HG02623 (cell line): Measurements from ENCODE around the gene AUTS2.

Experiments used
- ATAC-seq: cut with Tn5 transposase; IDR thresholded peaks from one replicate; pipeline ENCODE4 v1.9.1; 2021; ENCODE audit warnings: moderate library complexity; ENCODE audit not compliant: unreplicated experiment

Gene AUTS2

DNA sequence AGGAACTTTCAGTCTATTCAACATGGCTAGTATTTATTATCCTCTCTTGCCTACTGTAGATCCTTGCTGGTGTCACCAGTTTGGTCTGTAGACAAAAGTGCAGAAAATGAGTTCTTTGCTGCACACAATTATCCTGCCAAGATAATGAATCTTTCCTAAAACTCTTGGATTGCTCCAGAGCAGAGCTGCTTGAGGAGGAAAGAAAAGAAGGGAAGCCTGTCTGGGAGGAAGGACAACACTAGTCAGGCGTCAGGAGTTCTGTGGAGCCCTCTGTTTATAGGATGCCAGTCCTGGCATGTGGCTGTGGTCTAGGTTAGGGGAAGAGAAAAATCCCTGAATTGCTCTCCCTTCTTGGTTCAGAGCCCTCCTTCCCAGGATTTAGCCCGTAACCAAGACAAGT lies 1103.7 kb downstream of the AUTS2 start:
- no peak for ATAC-seq

DNA sequence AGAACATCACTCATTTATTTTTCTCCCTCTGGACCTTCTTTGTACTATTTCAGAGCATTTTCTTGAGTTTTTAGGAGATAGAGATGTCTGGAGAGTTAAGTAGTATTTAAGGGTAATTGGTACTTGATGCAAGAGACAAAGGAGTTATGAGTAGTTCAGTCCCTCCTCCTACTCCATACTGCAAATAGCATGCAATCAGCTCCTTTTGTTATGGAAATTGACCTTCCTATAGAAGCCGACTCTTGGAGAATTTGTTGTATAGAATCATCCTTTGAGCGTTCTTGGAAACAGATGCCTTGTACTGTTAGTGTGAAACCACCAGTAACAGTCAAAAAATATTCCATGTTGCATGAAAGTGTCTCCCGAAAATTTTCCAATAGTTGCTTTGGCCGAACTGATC lies 1105.5 kb downstream of the AUTS2 start:
- no peak for ATAC-seq

DNA sequence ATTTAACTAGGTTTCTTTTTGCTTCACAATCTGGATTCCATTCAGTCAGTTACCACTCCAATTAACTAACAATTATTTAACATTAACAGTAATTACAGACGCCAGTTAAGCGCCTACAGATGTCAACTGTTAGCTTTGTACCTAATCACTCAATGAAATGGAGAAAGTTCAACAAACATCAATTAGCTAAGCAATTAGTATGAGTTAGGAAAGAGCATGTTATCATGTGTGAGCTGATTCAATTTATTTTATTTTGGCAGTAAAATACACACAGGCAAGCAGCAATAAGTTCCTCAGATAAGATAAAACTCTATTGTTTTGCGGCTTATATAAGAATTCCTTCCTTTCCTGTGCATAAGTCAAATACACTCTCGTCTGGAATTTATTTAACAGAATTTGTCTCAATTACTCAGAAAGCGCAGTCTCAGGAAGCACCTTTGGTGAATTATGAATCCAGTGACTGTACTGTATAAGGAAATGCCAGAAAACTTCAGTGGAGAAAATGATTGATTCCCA lies 1106.6 kb downstream of the AUTS2 start:
- no peak for ATAC-seq

DNA sequence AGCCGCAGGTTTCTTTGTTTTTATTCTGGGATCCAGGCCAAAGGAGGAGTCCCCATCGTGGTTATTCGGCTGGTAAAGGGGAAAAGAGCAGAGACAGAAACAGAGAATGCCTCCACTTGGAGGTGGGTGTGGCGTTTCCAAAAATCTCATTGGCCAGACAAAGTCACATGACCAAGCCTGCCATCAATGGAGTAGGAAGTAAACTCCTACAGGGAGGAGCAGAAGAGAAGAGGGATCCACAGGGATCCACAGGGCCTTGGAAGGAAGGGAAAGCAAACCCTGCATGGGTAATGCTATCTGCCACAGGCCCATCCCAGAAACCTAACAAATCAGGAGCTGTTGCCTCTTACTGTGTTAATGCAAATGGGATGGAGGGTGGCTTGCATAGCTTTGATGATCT lies 1107.9 kb downstream of the AUTS2 start:
- no peak for ATAC-seq

DNA sequence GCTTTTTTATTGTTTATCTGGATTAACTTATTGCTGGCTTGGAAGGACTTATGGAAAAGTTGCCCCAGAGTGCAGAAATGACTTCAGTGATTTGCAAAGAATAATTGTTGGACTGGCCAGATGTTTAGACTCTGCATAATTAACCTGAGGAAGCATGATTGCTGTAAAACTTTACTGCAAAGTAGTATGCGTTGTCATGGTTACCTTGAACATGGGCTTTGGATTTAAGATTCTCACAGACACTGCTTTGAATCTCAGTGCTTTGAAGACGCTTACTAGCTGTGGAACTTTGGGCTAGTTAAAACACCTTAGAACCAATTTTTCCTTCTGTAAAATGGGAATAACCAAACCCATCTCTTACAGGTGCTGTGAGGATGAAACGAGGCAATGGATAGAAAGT lies 1108.4 kb downstream of the AUTS2 start:
- no peak for ATAC-seq

DNA sequence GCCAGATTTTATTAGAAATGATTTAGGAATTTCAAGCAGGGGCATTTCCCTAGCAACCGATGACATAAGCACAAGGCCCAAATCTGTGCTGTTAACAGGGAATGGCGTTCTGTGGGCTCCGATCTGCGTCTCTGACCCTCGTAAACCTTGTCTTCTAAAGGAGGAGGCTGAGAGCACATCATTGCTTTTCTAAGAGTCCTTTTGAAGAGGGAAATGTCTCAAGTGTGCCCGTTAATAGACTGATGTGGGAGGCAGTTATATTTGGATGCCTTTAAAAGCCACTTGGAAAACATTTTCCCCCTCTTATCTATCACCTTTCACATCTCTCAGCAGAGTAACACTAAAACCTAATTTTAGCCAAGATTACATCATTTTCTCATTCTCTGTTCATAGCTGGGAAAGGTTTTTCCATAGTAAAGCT lies 1109.6 kb downstream of the AUTS2 start:
- ATAC-seq: no peak

DNA sequence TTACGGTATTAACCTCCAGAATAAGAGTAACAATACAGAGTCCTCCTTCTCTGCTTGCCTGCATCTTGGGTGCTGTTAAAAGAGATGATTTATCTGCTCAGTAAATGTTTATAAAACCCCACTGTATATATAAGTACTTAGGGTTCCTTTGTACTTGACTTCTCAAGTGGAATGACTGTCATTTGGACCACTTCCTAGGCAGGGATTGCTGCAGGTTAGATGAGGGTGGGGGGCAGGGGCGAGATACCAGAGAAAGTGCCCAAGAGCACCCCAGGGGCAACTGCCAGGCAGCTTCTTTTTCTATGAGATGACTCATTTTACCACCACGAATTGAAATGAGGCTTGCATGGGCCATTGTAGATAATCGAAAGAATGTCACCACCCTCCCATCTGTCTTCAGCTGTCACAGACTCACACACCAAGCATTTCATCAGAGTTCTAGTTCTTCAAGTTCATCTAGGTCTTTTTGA lies 1111.8 kb downstream of the AUTS2 start:
- ATAC-seq: no peak

DNA sequence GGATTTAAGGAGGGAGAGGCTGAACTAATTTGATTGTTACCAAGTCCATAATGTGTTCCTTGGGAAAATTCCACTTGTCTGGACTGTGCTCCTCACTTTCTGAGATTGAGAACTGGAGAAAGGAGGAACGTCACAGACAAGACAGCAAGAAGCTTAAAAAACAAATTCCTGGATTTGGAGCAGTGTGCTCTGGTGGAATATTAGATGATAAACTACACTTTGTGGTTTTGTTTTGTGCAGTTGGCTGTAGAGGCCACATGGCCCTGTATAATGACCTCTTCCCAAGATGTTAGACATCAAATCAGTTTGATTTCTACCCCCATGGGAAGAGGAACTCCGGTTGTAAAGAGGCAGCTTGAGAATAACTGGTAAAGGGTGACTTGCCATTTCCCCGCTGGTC lies 1112.4 kb downstream of the AUTS2 start:
- ATAC-seq: no peak

DNA sequence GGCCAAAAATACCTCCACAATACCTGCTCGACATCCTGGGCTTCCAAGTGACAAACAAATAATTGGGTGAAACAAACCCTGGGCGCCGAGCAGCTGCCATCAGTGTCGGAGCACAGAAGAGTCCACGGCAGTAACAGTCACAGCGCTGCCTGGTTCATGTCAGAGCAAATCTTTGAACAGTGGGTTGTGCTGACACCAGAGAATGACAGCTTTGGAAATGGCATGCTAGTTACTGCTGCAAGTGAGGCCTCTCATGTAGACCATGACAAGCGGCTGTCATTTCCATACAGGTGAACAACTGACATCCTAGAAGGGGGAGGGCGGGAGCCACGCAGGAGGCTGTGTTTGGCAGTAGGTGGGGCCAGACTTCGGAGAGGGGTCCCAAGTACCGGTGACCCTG lies 1113.2 kb downstream of the AUTS2 start:
- ATAC-seq: no peak

DNA sequence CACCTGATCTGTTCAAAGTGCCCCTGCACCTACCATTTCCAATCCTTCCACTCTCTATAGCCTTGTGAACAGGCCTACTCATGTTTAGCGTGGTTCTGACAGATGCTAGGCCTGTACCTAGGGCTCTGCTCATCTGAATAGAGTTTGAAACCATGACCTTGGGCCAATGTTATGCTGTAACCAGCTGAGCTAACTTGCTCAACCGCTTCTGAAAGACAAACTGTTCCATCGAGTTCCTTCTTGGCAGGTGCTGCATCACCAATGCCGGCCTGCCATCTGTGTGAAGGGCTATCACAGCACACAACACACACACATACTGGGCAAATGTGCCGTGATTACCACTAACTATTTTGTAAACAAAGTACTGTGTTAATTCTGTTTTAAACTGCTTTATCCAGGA lies 1114.7 kb downstream of the AUTS2 start:
- no peak for ATAC-seq

DNA sequence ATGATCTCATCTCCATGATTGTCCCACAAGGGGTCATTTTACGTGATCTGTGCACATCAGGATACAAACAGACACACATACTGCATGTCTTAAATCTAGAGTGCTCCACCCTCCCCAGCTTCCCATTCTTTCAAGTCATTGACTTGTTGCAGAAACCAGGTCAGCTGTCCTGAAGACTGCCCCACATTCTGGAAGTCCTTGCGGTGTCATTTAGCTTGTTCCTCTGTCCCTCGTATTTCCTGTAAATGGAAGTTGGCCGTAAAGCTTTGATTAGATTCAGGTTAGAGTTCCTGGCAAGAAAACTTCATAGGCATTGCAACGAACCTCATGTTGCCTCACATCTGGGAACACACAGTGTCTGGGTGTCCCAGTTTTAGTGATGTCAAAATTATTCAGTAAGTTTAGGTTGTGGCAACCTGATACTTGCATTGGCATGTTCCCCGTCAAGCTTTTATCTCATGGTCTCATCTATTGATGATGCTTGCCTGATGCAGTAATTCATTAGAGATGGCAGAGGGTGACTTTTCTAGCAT lies 1116.3 kb downstream of the AUTS2 start:
- ATAC-seq: no peak

DNA sequence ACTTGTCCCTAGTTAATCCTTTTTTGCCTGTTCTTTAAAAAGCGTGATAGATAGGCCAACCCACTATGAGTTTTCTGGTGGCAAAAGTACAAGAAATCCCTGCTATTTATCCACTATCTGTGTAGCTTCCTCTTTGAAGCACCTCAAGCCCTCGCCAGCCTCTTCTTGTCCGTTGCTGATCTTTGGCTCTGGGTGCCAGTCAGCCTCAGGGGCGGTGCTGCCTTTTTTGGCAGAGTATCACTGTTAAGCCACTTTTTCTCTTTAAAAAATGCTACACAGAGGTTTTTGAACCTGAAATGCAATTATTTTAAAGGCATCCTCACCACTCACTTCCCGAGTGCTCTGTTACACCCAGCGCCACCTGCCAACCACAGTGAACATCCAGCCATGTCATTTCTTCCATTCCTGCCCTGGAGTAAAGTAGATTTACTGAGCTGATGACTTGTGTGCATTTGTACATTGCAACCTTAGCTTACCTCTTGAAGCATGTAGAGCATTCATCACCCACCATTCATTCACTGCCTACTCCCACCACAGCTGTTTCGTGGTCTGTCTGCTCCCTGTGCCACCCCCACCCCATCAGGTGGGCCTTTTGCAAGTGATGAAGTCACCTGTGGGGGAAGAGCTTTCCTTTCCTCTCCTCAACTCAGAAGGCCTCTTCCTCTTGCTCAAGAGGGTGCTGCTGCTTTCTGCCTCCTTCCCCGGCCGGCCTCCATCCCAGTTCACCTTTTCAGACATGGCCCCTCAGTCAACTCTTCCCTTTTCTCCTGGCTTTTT lies 1119.5 kb downstream of the AUTS2 start:
- no peak for ATAC-seq

DNA sequence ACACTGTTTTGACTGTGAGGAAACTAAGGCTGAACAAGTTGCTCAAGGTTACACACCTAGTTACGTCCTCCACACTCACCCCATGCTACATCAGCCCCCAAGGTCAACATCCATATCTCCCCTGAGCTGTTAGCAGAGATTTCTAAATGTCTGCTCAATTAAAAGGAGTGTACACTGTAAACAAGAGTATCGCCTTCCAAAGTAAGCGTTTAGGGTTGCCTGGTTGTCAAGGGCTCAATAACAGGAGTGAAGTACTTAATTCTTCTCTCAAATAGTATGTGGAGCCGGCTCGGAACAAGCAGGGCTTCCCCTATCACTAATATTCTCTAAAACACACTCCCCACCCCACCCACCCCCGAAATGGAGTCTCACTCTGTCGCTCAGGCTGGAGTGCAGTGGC lies 1120.8 kb downstream of the AUTS2 start:
- ATAC-seq: no peak

DNA sequence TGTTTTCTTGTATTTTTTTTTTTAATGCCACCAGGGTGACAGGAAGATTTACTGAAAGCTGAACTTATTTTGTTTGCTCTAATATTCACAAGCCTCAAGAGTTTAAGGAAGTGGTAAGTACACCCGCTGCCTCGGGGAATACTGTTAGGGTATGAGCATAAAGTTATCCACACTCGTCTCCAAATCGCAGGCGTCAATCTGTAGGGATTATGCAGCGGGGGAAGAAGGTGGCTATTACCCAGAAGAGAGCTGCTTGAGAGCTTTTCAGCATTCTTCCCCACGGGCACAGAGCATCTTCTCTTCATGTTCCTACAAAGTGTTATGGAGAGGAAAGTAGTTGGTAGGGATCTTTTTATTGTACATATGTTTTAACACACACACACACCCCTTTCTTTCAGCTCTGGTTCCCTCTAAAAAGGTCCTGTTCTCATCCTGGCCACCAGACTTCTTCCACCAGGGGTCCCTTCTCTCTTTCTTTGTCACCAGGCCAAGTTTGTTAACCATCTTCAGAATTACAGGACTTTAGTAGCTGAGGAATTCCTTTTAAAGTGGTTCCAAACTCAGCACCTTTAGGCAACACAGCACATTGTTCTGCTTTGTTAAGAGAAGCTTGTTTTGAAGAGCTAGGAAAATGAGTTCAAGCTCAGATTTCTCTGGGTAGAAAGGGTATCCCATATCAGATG lies 1122.1 kb downstream of the AUTS2 start:
- ATAC-seq: no peak

DNA sequence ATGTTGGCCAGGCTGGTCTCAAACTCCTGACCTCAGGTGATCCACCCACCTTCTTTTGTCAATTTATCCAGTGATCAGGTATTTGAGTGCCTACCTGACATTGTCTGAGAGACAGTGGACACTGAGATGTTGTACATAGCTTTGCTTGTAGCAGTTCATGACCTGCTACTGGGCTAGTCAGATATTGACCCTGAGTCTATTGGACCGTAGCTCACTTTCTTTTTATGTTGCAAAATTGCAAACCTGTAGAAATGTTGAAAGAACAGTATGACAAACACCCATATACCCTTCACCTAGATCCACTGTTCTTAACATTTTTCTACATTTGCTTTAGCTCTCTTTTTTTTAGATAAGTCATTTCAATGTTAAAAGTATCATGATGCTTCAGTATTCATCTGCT lies 1123.2 kb downstream of the AUTS2 start:
- no peak for ATAC-seq

DNA sequence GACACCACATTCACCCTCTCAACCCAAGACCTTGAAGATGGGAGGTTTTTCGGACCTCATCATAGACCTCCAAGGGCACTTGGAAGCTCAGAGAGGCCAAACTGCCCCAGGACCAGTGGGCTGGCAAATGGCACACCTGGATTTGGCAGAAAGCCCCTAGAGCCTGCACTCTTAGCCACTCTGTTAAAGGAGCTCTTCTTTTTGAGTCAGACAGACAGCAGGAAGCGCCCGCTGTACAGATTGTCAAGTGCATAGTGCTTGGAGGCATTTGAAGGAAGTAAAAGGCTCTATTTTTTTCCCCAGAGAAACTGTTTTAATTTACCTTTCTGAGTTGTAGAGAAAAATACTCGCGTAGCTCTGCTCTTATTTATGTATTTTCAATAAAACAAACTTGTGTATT lies 1125.1 kb downstream of the AUTS2 start:
- no peak for ATAC-seq

DNA sequence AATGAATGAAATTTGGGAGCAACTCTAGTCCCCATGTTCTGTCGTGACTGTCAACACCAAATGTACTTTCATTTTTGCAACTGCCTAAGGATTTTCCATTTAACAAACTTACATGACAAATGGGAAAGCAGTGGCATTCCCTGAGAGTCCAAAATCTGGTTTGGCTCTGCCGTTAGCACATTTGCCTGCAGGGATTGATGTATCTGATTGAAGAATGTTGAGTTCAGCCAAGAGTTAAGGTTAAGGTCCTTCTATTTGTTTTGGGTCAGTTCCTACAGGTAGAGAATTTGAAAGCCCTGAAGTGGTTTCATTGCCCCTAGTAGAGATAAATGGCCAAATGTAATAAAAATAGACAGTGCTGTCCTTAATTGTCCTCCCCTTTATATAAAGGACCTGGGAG lies 1127.2 kb downstream of the AUTS2 start:
- no peak for ATAC-seq

DNA sequence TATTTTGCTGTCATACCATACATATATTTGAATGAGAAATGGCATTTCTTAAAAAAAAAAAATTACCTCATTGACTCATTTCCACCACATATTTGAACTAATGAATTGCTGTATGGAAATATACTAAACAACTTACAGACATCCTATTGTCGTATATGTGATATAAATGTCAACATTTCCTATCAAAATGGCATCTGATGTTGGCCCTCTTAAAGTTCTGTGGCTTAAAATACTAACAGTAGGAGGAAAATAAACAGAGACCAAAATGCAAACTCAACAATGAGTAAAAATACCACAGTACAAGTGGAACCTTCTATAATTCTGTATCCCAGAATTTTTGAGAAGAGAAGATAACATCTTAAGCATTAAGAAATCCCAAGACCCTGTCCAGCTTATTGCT lies 1128.0 kb downstream of the AUTS2 start:
- no peak for ATAC-seq

DNA sequence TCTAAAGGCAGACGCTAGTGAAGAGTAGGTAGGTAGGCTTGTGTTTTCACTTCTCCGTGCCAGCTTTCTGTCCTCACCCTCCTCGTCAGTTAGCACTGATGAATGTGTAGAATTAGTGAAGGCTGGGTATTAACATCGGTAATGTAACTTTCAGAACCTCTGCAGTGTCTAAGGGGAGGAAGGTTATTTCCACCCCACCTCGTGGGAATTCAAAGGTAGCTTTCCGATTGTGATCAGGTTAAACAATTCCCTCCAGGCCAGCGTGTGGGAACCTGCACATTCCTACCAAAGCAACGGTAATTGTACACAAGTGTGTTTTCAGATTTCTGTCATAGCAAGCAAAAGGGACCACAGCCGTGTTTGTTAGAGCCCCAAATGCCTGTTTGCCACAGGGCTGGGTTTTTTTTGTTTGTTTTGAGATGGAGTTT lies 1128.7 kb downstream of the AUTS2 start:
- no peak for ATAC-seq

DNA sequence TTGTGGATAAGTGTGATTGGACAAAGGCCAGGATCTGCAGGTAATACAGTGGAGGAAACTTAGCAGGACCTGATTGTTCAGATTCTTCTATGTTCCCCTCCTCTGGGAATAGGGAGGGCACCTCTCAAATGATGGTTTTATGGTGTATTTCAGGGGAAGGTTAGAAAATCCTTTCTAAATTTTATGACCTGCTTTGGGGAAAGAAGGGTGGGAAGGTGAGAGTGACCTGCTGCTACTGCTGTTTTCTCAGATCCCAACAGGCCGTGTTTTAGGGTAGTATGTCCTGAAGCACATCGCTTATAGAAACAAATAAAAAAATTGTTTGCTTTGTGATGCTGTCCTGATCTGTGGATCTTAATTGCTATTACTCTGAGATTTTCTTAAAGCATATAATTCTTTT lies 1129.6 kb downstream of the AUTS2 start:
- no peak for ATAC-seq

DNA sequence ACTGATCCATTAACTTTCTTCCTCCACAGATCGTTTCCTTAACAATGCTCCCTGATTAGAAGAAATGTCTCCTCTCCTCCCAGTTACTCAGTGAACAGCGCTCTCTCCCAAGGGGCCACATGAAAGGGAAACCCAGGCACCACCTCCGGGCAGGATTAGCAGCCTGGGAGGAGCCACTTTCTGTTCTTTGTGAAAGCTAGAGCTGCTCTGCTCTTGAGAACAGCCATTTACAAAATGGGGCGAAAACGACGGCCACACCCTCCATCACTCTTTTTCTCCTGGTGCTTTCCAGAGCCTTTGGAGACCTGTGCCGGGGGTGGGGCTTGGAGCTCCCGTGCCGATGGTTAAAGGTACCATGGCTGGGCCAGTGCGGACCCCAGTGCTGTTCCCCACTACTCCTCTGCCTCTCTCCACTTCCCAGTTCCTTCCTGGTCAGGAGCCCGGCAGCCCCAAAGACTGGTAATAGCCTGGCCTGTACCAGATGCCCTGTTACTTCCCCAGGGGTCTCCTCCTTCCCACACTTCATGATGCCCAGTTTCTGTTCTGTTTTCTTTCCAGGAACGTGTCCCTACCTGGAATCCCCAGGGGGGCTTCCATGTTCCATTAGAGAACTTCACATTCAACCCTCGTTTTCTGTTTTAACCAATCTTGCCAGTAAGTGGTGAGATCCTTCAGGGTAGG lies 1130.7 kb downstream of the AUTS2 start:
- no peak for ATAC-seq
